ENCODE results near the gene NACA. TPM values are rescaled to one million over a fixed set of nuclear protein-coding genes. Genes with fewer than 3 reads are reported as not detected.
A peak's percentile ranks its signal among the peaks of the same experiment; 100 is the strongest.

NACA gene
- total and polyA plus RNA-seq, 2 of the 13 experiments (the other 11 are each of a cell fraction or from before 2014, with no cell fraction given): 799 to 1,700 TPM

DNA sequence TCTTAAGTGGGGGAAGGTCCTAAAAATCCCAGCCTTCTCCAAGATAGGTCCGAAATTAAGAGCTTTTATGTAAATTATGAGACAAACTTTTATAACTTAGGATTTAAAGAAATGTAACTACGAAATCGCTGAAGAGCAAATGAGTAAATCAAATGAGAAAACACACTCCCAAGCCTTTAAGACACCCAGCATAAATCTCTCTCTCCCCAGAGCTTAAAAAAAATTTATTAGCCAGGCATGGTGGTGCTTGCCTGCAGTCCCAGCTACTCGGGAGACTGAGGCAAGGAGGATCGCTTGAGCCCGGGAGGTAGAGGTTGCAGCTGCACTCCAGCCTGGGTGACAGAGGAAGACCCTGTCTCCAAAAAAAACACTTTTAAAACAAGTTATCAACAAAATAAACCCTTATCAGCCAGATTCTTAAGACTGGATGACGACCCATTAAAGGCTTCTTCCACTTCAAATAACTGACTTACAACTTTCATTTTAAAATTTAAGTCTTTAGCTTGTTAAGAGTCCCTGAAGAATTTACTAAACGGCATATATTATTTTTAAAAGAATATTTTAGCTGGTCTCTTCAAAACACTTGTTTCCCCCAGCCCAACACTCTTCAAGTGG, 40.2 kb downstream of the NACA start:
- intact Hi-C loops (cut with micrococcal nuclease; ENCODE audit: unreplicated experiment): loop anchor here (2.0 kb wide), 1 partner anchor 40 kb away; the partner anchor contains the start of gene ATP5F1B
- DNase-seq (ENCODE audit: low spot score) (no peak), ATAC-seq (no peak), FAIRE-seq (no peak)
- Histone ChIP-seq H3K4me1 (ENCODE audit: insufficient read depth, low read length) (peaks cover 48% of the 10 kb centered on the region), H3K79me2 (ENCODE audit: insufficient read depth, low read length) (peaks cover 76% of the 10 kb centered on the region), H3K27me3 (ENCODE audit: control insufficient read depth in 1 of 2, insufficient read depth in 2 of 2, low read length in 2 of 2) (no peaks in the 10 kb centered on the region; a peak in 1 of 5 replicates), H3K9me3 (ENCODE audit: low read length) (no peaks in the 10 kb centered on the region), H2AFZ (ENCODE audit: low read length) (no peak overlapping the region), H3K27ac (ENCODE audit: extremely low read length, insufficient read depth, low read length) (peak overlapping the region; percentile 99), H3K4me3 (replicated peaks in 1 of 3; ENCODE audit: insufficient read depth in 1 of 3, low read depth in 2 of 3, low read length in 3 of 3) (peak overlapping the region; percentile 66 to 98 (median 96)), H4K20me1 (ENCODE audit: insufficient read depth, low read length) (peaks cover 53% of the 10 kb centered on the region), H3K4me2 (ENCODE audit: low read depth, low read length) (peak overlapping the region; percentile 78), H3K9ac (ENCODE audit: insufficient read depth, low read depth, low read length) (peak overlapping the region; percentile 100), H3K36me3 (replicated peaks in 1 of 2; ENCODE audit: control insufficient read depth in 1 of 2, insufficient read depth in 2 of 2, low read length in 2 of 2) (peaks cover 6 to 11% of the 10 kb centered on the region in 2 experiments; a peak in 3 of 5 replicates)
- POLR2A ChIA-PET: interaction anchor here (1.2 to 3.3 kb wide), 4 partner anchors 15 to 48 kb away, joined by 3 to 18 read pairs (median 6); partner anchors contain the start of genes ATP5F1B and NACA
- no TSS peak for BruUV-seq (replicated peaks)
- WGBS (ENCODE audit: low lambda C conversion rate): 5% methylated on average over 8 of the region's 8 CpGs
- in situ Hi-C loops (cut with HindIII; ENCODE audit: extremely low pct_ligation_motif_present, low pct_unique_long_range_greater_than_20kb): loop anchor here (5.0 kb wide), 1 partner anchor 42 kb away; the partner anchor contains the start of gene NACA
- CTCF ChIA-PET (ENCODE audit: low intra/inter-chr PET ratio, low total read pairs): no interaction called here
- TF ChIP-seq PITX1 (CRISPR knock-in tag; IDR thresholded peaks at IDR 0.05): no peak
- TF ChIP-seq ZBTB42 (CRISPR knock-in tag; IDR thresholded peaks at IDR 0.05): no peak
- TF ChIP-seq SOX13 (IDR thresholded peaks at IDR 0.05): no peak
- TF ChIP-seq SOX13 (CRISPR knock-in tag; conservative IDR thresholded peaks at IDR 0.05 in 1 of 2, IDR thresholded peaks at IDR 0.05 in 1 of 2): no peak
- TF ChIP-seq, protein P1, sequence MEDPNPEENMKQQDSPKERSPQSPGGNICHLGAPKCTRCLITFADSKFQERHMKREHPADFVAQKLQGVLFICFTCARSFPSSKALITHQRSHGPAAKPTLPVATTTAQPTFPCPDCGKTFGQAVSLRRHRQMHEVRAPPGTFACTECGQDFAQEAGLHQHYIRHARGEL (CRISPR knock-in tag; IDR thresholded peaks at IDR 0.05): no peak
- no peak for TF ChIP-seq SRSF1 (optimal IDR thresholded peaks at IDR 0.05; ENCODE audit: low read depth, low read length)
- no peak for TF ChIP-seq ZNF703 (CRISPR knock-in tag; IDR thresholded peaks at IDR 0.05; ENCODE audit: borderline replicate concordance)
- no peak for TF ChIP-seq ETS1 (CRISPR knock-in tag; IDR thresholded peaks at IDR 0.05)
- TF ChIP-seq IRF2 (CRISPR knock-in tag; IDR thresholded peaks at IDR 0.05): no peak
- no peak for TF ChIP-seq MYPOP (CRISPR knock-in tag; IDR thresholded peaks at IDR 0.05)
- TF ChIP-seq NFE2L1 (CRISPR knock-in tag; IDR thresholded peaks at IDR 0.05; ENCODE audit: borderline replicate concordance): no peak
- no peak for TF ChIP-seq ZXDC (CRISPR knock-in tag; IDR thresholded peaks at IDR 0.05)
- TF ChIP-seq PRDM10 (CRISPR knock-in tag; IDR thresholded peaks at IDR 0.05; ENCODE audit: low read depth): no peak
- no peak for TF ChIP-seq ZNF572 (CRISPR knock-in tag; IDR thresholded peaks at IDR 0.05)
- TF ChIP-seq ZFP36L2 (CRISPR knock-in tag; IDR thresholded peaks at IDR 0.05): no peak
